Right lobe of liver (tissue), 6 donors: ENCODE measurements around the gene MIA3. TPM values are rescaled to one million over a fixed set of nuclear protein-coding genes. Genes with fewer than 3 reads are reported as not detected.

Experiments used
- ATAC-seq, 4 donors: fragments of 200-7000 bp; cut with Tn5 transposase; one replicate each; pipeline ENCODE4 v1.9.1; 2020; ENCODE audit warnings: mild to moderate bottlenecking in 4 of 4, moderate library complexity in 4 of 4
- DNase-seq, 3 donors: peaks; one replicate each; pipeline ENCODE4 v3.0.0-alpha.2; 2020
- H3K27ac ChIP-seq, 3 donors: fragments of 200-600 bp; one replicate each; pipeline ENCODE4 v1.8.0; 2022
- H3K27me3 ChIP-seq, 2 donors: fragments of 200-600 bp; one replicate each; pipeline ENCODE4 v1.8.0; 2022
- H3K36me3 ChIP-seq, 4 donors: fragments of 200-600 bp; sonication (generic) in 1 of 4; one replicate each; pipeline versions ENCODE4 v1.5.1 to v1.8.0; 2017 to 2022; ENCODE audit warnings: control low read depth in 1 of 4
- H3K4me1 ChIP-seq, 4 donors: fragments of 200-600 bp; sonication (generic) in 1 of 4; one replicate each; pipeline versions ENCODE4 v1.5.1 to v1.8.0; 2017 to 2022; ENCODE audit warnings: control low read depth in 1 of 4
- H3K4me3 ChIP-seq, 3 donors: fragments of 200-600 bp; one replicate each; pipeline ENCODE4 v1.8.0; 2022
- H3K9me3 ChIP-seq, 4 donors: fragments of 200-600 bp; sonication (generic) in 1 of 4; one replicate each; pipeline versions ENCODE4 v1.5.1 to v1.8.0; 2017 to 2022; ENCODE audit warnings: control low read depth in 1 of 4
- CTCF ChIP-seq, 4 donors: fragments of 200-600 bp in 3 of 4; fragments of 450-650 bp in 1 of 4; IDR thresholded peaks; one replicate each; pipeline versions ENCODE4 v1.5.1 to v1.8.0; 2016 to 2022; ENCODE audit warnings: antibody characterized with exemption in 4 of 4, mild to moderate bottlenecking in 2 of 4
- POLR2A ChIP-seq: fragments of 450-650 bp; IDR thresholded peaks from one replicate; pipeline ENCODE4 v1.6.1; 2017; ENCODE audit warnings: antibody characterized with exemption, mild to moderate bottlenecking
- WGBS: methylation state at CpG from one replicate; pipeline ENCODE4 v1.1.6; 2018; ENCODE audit warnings: low coverage, low lambda C conversion rate; ENCODE audit not compliant: insufficient coverage; ENCODE audit errors: missing lambda C conversion rate; 5-methylcytosine and 5-hydroxymethylcytosine counted together
- intact Hi-C, 2 donors: fragments of 100-400 bp; cut with DNase I; formaldehyde crosslinking; loops; one replicate each; pipeline versions ENCODE4 v1.11.2 to v1.14.1; 2022
- long read RNA-seq: library from polyadenylated mRNA; unstranded; transcript quantifications from one replicate; pipeline ENCODE4 v2.0.0, GENCODE V29; 2019
- total RNA-seq, 6 experiments: library from RNA; depleted of rRNA in 2 of 6; stranded (reverse); fragments of >200 nt in 2 of 6; fragmentation: NEBNext Ultra II Directional in 3 of 6; extraction: Animal tissue kit (Norgen Biotek cat#: 25700) in 3 of 6; gene quantifications; one replicate each; pipeline versions ENCODE4 v1.1.0 to v1.2.4, GENCODE V29; 2016 to 2023
- donor health status: DM: no; HTN: yes; CAD: no.
- donor health status: DM: no; HTN: no; CAD: no.
- donor health status: DM: no; HTN: no; CAD: no.
- donor health status: DM: no; HTN: yes; CAD: no.
- donor health status: DM: no; HTN: yes; CAD: no.

Gene MIA3
- total RNA-seq: 10 to 100 TPM; 40.6 to 89.6 (median 60.6) TPM
- long read RNA-seq, partial matches to known transcripts: 14 of 14 reads
- long read RNA-seq, other reads (novel, unspliced or antisense): 0 of 14 reads

GRCh38 chr1:222618001-222618879, at the start of gene MIA3:
TSS of gene MIA3 (plus strand) at chr1:222618097. CDS start at chr1:222618111, 14 bp downstream.
- Histone ChIP-seq H3K9me3 (no peaks in the 10 kb centered on the region), H3K4me1 (peaks cover 0 to 39% (median 4%) of the 10 kb centered on the region in 4 donors), H3K27ac (peak within 1 kb of the TSS; percentile 76 to 88 (median 81)), H3K36me3 (peaks cover 0 to 22% (median 0%) of the 10 kb centered on the region in 4 donors), H3K4me3 (peak within 1 kb of the TSS; percentile 81 to 95 (median 81)), H3K27me3 (no peaks in the 10 kb centered on the region)
- DNase-seq: peak in 2 of 3 donors; percentile 88 to 91
- TF ChIP-seq POLR2A (no peak), CTCF (IDR thresholded peaks at IDR 0.05) (no peak)
- WGBS: under 1% methylated on average over 33 of the region's 81 CpGs
- ATAC-seq: peak; percentile 62 to 76 (median 67)
- intact Hi-C loops: no loop called here

GRCh38 chr1:222570837-222571236, 47.1 kb upstream of the MIA3 start:
- Histone ChIP-seq H3K36me3 (peaks cover 0 to 15% (median 3%) of the 10 kb centered on the region in 4 donors), H3K4me3 (no peak overlapping the region), H3K27me3 (no peaks in the 10 kb centered on the region), H3K27ac (no peak overlapping the region), H3K4me1 (no peaks in the 10 kb centered on the region), H3K9me3 (no peaks in the 10 kb centered on the region)
- 100% methylated on average over 1 of the region's 1 CpG for WGBS
- TF ChIP-seq POLR2A (no peak), CTCF (IDR thresholded peaks at IDR 0.05) (no peak)
- no peak for DNase-seq
- no peak for ATAC-seq
- intact Hi-C loops: no loop called here

GRCh38 chr1:222579316-222579715, 38.6 kb upstream of the MIA3 start:
- ATAC-seq (no peak), DNase-seq (no peak)
- no peak overlapping the region for H3K4me3 ChIP-seq
- 92% methylated on average over 3 of the region's 3 CpGs for WGBS
- H3K9me3 ChIP-seq: no peaks in the 10 kb centered on the region
- H3K27ac ChIP-seq: no peak overlapping the region
- H3K36me3 ChIP-seq: peaks cover 0 to 13% (median 4%) of the 10 kb centered on the region in 4 donors
- no peak for TF ChIP-seq POLR2A
- TF ChIP-seq CTCF (IDR thresholded peaks at IDR 0.05): no peak
- H3K4me1 ChIP-seq: no peaks in the 10 kb centered on the region
- intact Hi-C loops: no loop called here
- no peaks in the 10 kb centered on the region for H3K27me3 ChIP-seq

- ATAC-seq: no peak
- Histone ChIP-seq H3K27me3 (no peaks in the 10 kb centered on the region), H3K4me1 (no peaks in the 10 kb centered on the region), H3K4me3 (no peak overlapping the region), H3K27ac (no peak overlapping the region), H3K9me3 (no peaks in the 10 kb centered on the region), H3K36me3 (peaks cover 0 to 10% (median 0%) of the 10 kb centered on the region in 4 donors)
- TF ChIP-seq CTCF (IDR thresholded peaks at IDR 0.05) (no peak), POLR2A (no peak)
- no peak for DNase-seq
- 87% methylated on average over 4 of the region's 4 CpGs for WGBS
- intact Hi-C loops: no loop called here
These were observed 35.7 kb upstream of the MIA3 start for GRCh38 chr1:222582099-222582774.
